DND-41 (cell line): ENCODE data around the gene FAXDC2.
"Not testable (repeated sequence)": the region's sequence is repeated elsewhere in the genome, so short reads cannot be mapped to it uniquely, and the experiment has no call there.

ENCODE experiments used
- ATAC-seq: fragments of 200-7000 bp; cut with Tn5 transposase; 3 replicates; pipeline ENCODE4 v1.9.1; 2021; ENCODE audit warnings: low read depth; ENCODE audit not compliant: insufficient read depth
- DNase-seq: peaks from one replicate; pipeline ENCODE4 v3.0.0-alpha.2; 2020
- H2AFZ ChIP-seq: 2 replicates; pipeline ENCODE4 v1.6.0; 2012; ENCODE audit warnings: low read depth, low read length
- H3K27ac ChIP-seq: 2 replicates; pipeline ENCODE4 v1.5.1; 2012; ENCODE audit warnings: low read length, inconsistent platforms
- H3K27me3 ChIP-seq: fragments of 200-600 bp; sonication (generic); 2 replicates; pipeline ENCODE4 v1.6.0; 2012; ENCODE audit warnings: low read length, mild to moderate bottlenecking, inconsistent platforms; ENCODE audit not compliant: insufficient read depth, poor library complexity
- H3K36me3 ChIP-seq: 2 replicates; pipeline ENCODE4 v1.5.1; 2012; ENCODE audit warnings: low read length, inconsistent platforms; ENCODE audit not compliant: insufficient read depth
- H3K4me1 ChIP-seq: 2 replicates; pipeline ENCODE4 v1.5.1; 2012; ENCODE audit warnings: mild to moderate bottlenecking, low read length; ENCODE audit not compliant: insufficient read depth
- H3K4me2 ChIP-seq: 2 replicates; pipeline ENCODE4 v1.6.0; 2012; ENCODE audit warnings: mild to moderate bottlenecking, moderate library complexity, low read length, inconsistent platforms; ENCODE audit not compliant: insufficient read depth
- H3K4me3 ChIP-seq, 2 experiments: fragments of 200-600 bp in 1 of 2; shearing (Covaris generic) in 1 of 2; 2 replicates each; pipeline ENCODE4 v1.5.1; 2012 to 2016; ENCODE audit warnings: inconsistent platforms in 2 of 2, low read length in 2 of 2, mild to moderate bottlenecking in 2 of 2, low read depth in 1 of 2, moderate library complexity in 1 of 2
- H3K79me2 ChIP-seq: 2 replicates; pipeline ENCODE4 v1.6.0; 2012; ENCODE audit warnings: low read length, inconsistent platforms; ENCODE audit not compliant: insufficient read depth
- H3K9ac ChIP-seq: 2 replicates; pipeline ENCODE4 v1.6.0; 2012; ENCODE audit warnings: low read depth, mild to moderate bottlenecking, inconsistent platforms, low read length, moderate library complexity
- H3K9me3 ChIP-seq: 2 replicates; pipeline ENCODE4 v1.5.1; 2012; ENCODE audit warnings: low read length, moderate library complexity, mild to moderate bottlenecking, inconsistent platforms; ENCODE audit not compliant: insufficient read depth, severe bottlenecking
- H4K20me1 ChIP-seq: 2 replicates; pipeline ENCODE4 v1.6.0; 2012; ENCODE audit warnings: low read length; ENCODE audit not compliant: insufficient read depth
- CTCF ChIP-seq: IDR thresholded peaks from 2 replicates; pipeline ENCODE4 v1.5.1; 2012; ENCODE audit warnings: borderline replicate concordance, low read length, moderate library complexity, mild to moderate bottlenecking; ENCODE audit not compliant: poor library complexity, severe bottlenecking; ENCODE audit errors: extremely low read depth
- EZH2 ChIP-seq: IDR thresholded peaks from 3 replicates; pipeline ENCODE4 v1.6.1; 2012; ENCODE audit warnings: borderline replicate concordance, low read depth, mild to moderate bottlenecking, moderate library complexity, low read length, inconsistent platforms; ENCODE audit not compliant: severe bottlenecking

FAXDC2 gene

GRCh38 chr5:154829589-154830218, 20.7 kb downstream of the FAXDC2 start:
- ATAC-seq (peak; percentile 64; the same call in 2 of the 3 replicates), DNase-seq (no peak)
- Histone ChIP-seq H3K9ac (no peak overlapping the region), H3K9me3 (no peaks in the 10 kb centered on the region), H3K79me2 (no peaks in the 10 kb centered on the region), H3K4me1 (no peaks in the 10 kb centered on the region), H3K4me2 (no peak overlapping the region), H3K27me3 (no peaks in the 10 kb centered on the region), H4K20me1 (peaks cover 2% of the 10 kb centered on the region; the same call in 1 of the 2 replicates), H3K4me3 (no peak overlapping the region), H3K27ac (no peak overlapping the region), H3K36me3 (peaks cover 24% of the 10 kb centered on the region), H2AFZ (no peak overlapping the region)
- TF ChIP-seq EZH2 (no peak), CTCF (no peak)

- H3K4me2 ChIP-seq: no peak overlapping the region
- no peak for ATAC-seq
- no peaks in the 10 kb centered on the region for H3K9me3 ChIP-seq
- H3K4me3 ChIP-seq: no peak overlapping the region
- H3K27ac ChIP-seq: no peak overlapping the region
- H4K20me1 ChIP-seq: peaks cover 2% of the 10 kb centered on the region; the same call in 1 of the 2 replicates
- H3K36me3 ChIP-seq: peaks cover 29% of the 10 kb centered on the region
- DNase-seq: no peak
- H3K27me3 ChIP-seq: no peaks in the 10 kb centered on the region
- H3K79me2 ChIP-seq: no peaks in the 10 kb centered on the region
- no peaks in the 10 kb centered on the region for H3K4me1 ChIP-seq
- no peak overlapping the region for H2AFZ ChIP-seq
- TF ChIP-seq EZH2 (no peak), CTCF (no peak)
- no peak overlapping the region for H3K9ac ChIP-seq
Observed at GRCh38 chr5:154829181-154829588, 21.2 kb downstream of the FAXDC2 start.

GRCh38 chr5:154824070-154824469, 26.3 kb downstream of the FAXDC2 start:
- H3K36me3 ChIP-seq: peaks cover 47% of the 10 kb centered on the region
- H3K79me2 ChIP-seq: no peaks in the 10 kb centered on the region
- ATAC-seq (no peak), DNase-seq (no peak)
- no peaks in the 10 kb centered on the region for H3K9me3 ChIP-seq
- H3K4me2 ChIP-seq: no peak overlapping the region
- H3K4me1 ChIP-seq: no peaks in the 10 kb centered on the region
- no peak overlapping the region for H3K9ac ChIP-seq
- TF ChIP-seq EZH2: no peak
- TF ChIP-seq CTCF: no peak
- H2AFZ ChIP-seq: no peak overlapping the region
- no peaks in the 10 kb centered on the region for H3K27me3 ChIP-seq
- peaks cover 10% of the 10 kb centered on the region for H4K20me1 ChIP-seq
- no peak overlapping the region for H3K4me3 ChIP-seq
- H3K27ac ChIP-seq: no peak overlapping the region

- Histone ChIP-seq H3K79me2 (no peaks in the 10 kb centered on the region), H4K20me1 (peaks cover 13% of the 10 kb centered on the region), H3K4me2 (no peak overlapping the region), H3K4me3 (no peak overlapping the region), H3K27ac (no peak overlapping the region), H3K27me3 (no peaks in the 10 kb centered on the region), H3K9ac (no peak overlapping the region), H3K9me3 (no peaks in the 10 kb centered on the region), H3K4me1 (no peaks in the 10 kb centered on the region), H3K36me3 (peaks cover 50% of the 10 kb centered on the region), H2AFZ (no peak overlapping the region)
- no peak for TF ChIP-seq CTCF
- no peak for TF ChIP-seq EZH2
- ATAC-seq (no peak), DNase-seq (no peak)
Observed at GRCh38 chr5:154823605-154824004, 26.8 kb downstream of the FAXDC2 start.

- H3K9ac ChIP-seq, H3K79me2 ChIP-seq, H3K4me3 ChIP-seq, H2AFZ ChIP-seq, H3K9me3 ChIP-seq, H3K27ac ChIP-seq, H3K4me1 ChIP-seq, H3K4me2 ChIP-seq, ATAC-seq, DNase-seq, H3K27me3 ChIP-seq: not testable (repeated sequence)
- Histone ChIP-seq H4K20me1 (peaks cover 13% of the 10 kb centered on the region), H3K36me3 (peaks cover 57% of the 10 kb centered on the region)
Observed at GRCh38 chr5:154822896-154823295, 27.5 kb downstream of the FAXDC2 start.
